HG03175 (cell line): ENCODE results near the gene CLTA.
A peak's percentile ranks its signal among the peaks of the same experiment; 100 is the strongest.
"Not testable (repeated sequence)": the region's sequence is repeated elsewhere in the genome, so short reads cannot be mapped to it uniquely, and the experiment has no call there.

Experiments used
- ATAC-seq: cut with Tn5 transposase; IDR thresholded peaks from one replicate; pipeline ENCODE4 v1.9.1; 2021; ENCODE audit warnings: mild to moderate bottlenecking, moderate library complexity; ENCODE audit not compliant: unreplicated experiment

The CLTA gene

GRCh38 chr9:36221667-36222066 is 30.9 kb downstream of the CLTA start:
- no peak for ATAC-seq

GRCh38 chr9:36222449-36222848 is 31.7 kb downstream of the CLTA start:
- ATAC-seq, result no peak

GRCh38 chr9:36237230-36237629 is 46.5 kb downstream of the CLTA start:
- ATAC-seq, result no peak

GRCh38 chr9:36239205-36239604 is 48.5 kb downstream of the CLTA start:
- not testable (repeated sequence) for ATAC-seq

GRCh38 chr9:36239675-36240074 is 49.0 kb downstream of the CLTA start:
- ATAC-seq, result not testable (repeated sequence)

- ATAC-seq, result no peak
These were observed 55.2 kb downstream of the CLTA start for GRCh38 chr9:36245906-36246305.

GRCh38 chr9:36247356-36247755 is 56.6 kb downstream of the CLTA start:
- ATAC-seq, result no peak

- peak; percentile 52 for ATAC-seq
These were observed 57.3 kb downstream of the CLTA start for GRCh38 chr9:36248061-36248460.

- ATAC-seq, result no peak
These were observed 58.5 kb downstream of the CLTA start for GRCh38 chr9:36249189-36249588.

GRCh38 chr9:36250079-36250478 is 59.4 kb downstream of the CLTA start:
- ATAC-seq, result no peak

GRCh38 chr9:36251428-36251827 is 60.7 kb downstream of the CLTA start:
- ATAC-seq, result no peak

GRCh38 chr9:36258208-36258995 is 67.7 kb downstream of the CLTA start, which contains the start of gene GNE:
GNE (minus strand) TSS chr9:36258448; CDS start chr9:36249355, 9,093 bp downstream.
- peak; percentile 93 for ATAC-seq

- ATAC-seq, result no peak
These were observed 68.3 kb downstream of the CLTA start for GRCh38 chr9:36258996-36259533.
